DND-41 (cell line): ENCODE data around the gene DNAH7.
A peak's percentile ranks its signal among the peaks of the same experiment; 100 is the strongest.

Experiments used
- ATAC-seq: fragments of 200-7000 bp; cut with Tn5 transposase; 3 replicates; pipeline ENCODE4 v1.9.1; 2021; ENCODE audit warnings: low read depth; ENCODE audit not compliant: insufficient read depth
- DNase-seq: peaks from one replicate; pipeline ENCODE4 v3.0.0-alpha.2; 2020
- H2AFZ ChIP-seq: 2 replicates; pipeline ENCODE4 v1.6.0; 2012; ENCODE audit warnings: low read depth, low read length
- H3K27ac ChIP-seq: 2 replicates; pipeline ENCODE4 v1.5.1; 2012; ENCODE audit warnings: low read length, inconsistent platforms
- H3K27me3 ChIP-seq: fragments of 200-600 bp; sonication (generic); 2 replicates; pipeline ENCODE4 v1.6.0; 2012; ENCODE audit warnings: low read length, mild to moderate bottlenecking, inconsistent platforms; ENCODE audit not compliant: insufficient read depth, poor library complexity
- H3K36me3 ChIP-seq: 2 replicates; pipeline ENCODE4 v1.5.1; 2012; ENCODE audit warnings: low read length, inconsistent platforms; ENCODE audit not compliant: insufficient read depth
- H3K4me1 ChIP-seq: 2 replicates; pipeline ENCODE4 v1.5.1; 2012; ENCODE audit warnings: mild to moderate bottlenecking, low read length; ENCODE audit not compliant: insufficient read depth
- H3K4me2 ChIP-seq: 2 replicates; pipeline ENCODE4 v1.6.0; 2012; ENCODE audit warnings: mild to moderate bottlenecking, moderate library complexity, low read length, inconsistent platforms; ENCODE audit not compliant: insufficient read depth
- H3K4me3 ChIP-seq, 2 experiments: fragments of 200-600 bp in 1 of 2; shearing (Covaris generic) in 1 of 2; 2 replicates each; pipeline ENCODE4 v1.5.1; 2012 to 2016; ENCODE audit warnings: inconsistent platforms in 2 of 2, low read length in 2 of 2, mild to moderate bottlenecking in 2 of 2, low read depth in 1 of 2, moderate library complexity in 1 of 2
- H3K79me2 ChIP-seq: 2 replicates; pipeline ENCODE4 v1.6.0; 2012; ENCODE audit warnings: low read length, inconsistent platforms; ENCODE audit not compliant: insufficient read depth
- H3K9ac ChIP-seq: 2 replicates; pipeline ENCODE4 v1.6.0; 2012; ENCODE audit warnings: low read depth, mild to moderate bottlenecking, inconsistent platforms, low read length, moderate library complexity
- H3K9me3 ChIP-seq: 2 replicates; pipeline ENCODE4 v1.5.1; 2012; ENCODE audit warnings: low read length, moderate library complexity, mild to moderate bottlenecking, inconsistent platforms; ENCODE audit not compliant: insufficient read depth, severe bottlenecking
- H4K20me1 ChIP-seq: 2 replicates; pipeline ENCODE4 v1.6.0; 2012; ENCODE audit warnings: low read length; ENCODE audit not compliant: insufficient read depth
- CTCF ChIP-seq: IDR thresholded peaks from 2 replicates; pipeline ENCODE4 v1.5.1; 2012; ENCODE audit warnings: borderline replicate concordance, low read length, moderate library complexity, mild to moderate bottlenecking; ENCODE audit not compliant: poor library complexity, severe bottlenecking; ENCODE audit errors: extremely low read depth
- EZH2 ChIP-seq: IDR thresholded peaks from 3 replicates; pipeline ENCODE4 v1.6.1; 2012; ENCODE audit warnings: borderline replicate concordance, low read depth, mild to moderate bottlenecking, moderate library complexity, low read length, inconsistent platforms; ENCODE audit not compliant: severe bottlenecking

DNAH7 gene

GRCh38 chr2:195937176-195937575 lies 131.5 kb downstream of the DNAH7 start:
- Histone ChIP-seq H3K4me1 (0 out of 2 replicates have a peak, but pooled peaks cover 2% of the 10 kb centered on the region), H3K36me3 (no peaks in the 10 kb centered on the region), H3K4me3 (no peak overlapping the region), H2AFZ (no peak overlapping the region), H4K20me1 (no peaks in the 10 kb centered on the region), H3K27ac (no peak overlapping the region), H3K79me2 (no peaks in the 10 kb centered on the region), H3K9me3 (peaks cover 2% of the 10 kb centered on the region), H3K4me2 (no peak overlapping the region), H3K9ac (no peak overlapping the region), H3K27me3 (no peaks in the 10 kb centered on the region)
- DNase-seq (no peak), ATAC-seq (no peak)
- TF ChIP-seq CTCF (no peak), EZH2 (no peak)

- no peak for TF ChIP-seq EZH2
- TF ChIP-seq CTCF = no peak
- H3K9ac ChIP-seq = no peak overlapping the region
- no peak overlapping the region for H3K4me2 ChIP-seq
- H3K4me1 ChIP-seq = 0 out of 2 replicates have a peak, but pooled peaks cover 2% of the 10 kb centered on the region
- no peaks in the 10 kb centered on the region for H3K79me2 ChIP-seq
- H3K9me3 ChIP-seq = no peaks in the 10 kb centered on the region
- no peaks in the 10 kb centered on the region for H3K27me3 ChIP-seq
- no peak for DNase-seq
- no peak overlapping the region for H3K27ac ChIP-seq
- H2AFZ ChIP-seq = no peak overlapping the region
- H4K20me1 ChIP-seq = no peaks in the 10 kb centered on the region
- H3K4me3 ChIP-seq = no peak overlapping the region
- ATAC-seq = no peak
- no peaks in the 10 kb centered on the region for H3K36me3 ChIP-seq
Observed at GRCh38 chr2:195934484-195934883, 134.2 kb downstream of the DNAH7 start.

- Histone ChIP-seq H4K20me1 (no peaks in the 10 kb centered on the region), H3K27me3 (no peaks in the 10 kb centered on the region), H3K27ac (no peak overlapping the region), H3K9ac (no peak overlapping the region), H3K9me3 (no peaks in the 10 kb centered on the region), H3K79me2 (no peaks in the 10 kb centered on the region), H3K36me3 (no peaks in the 10 kb centered on the region), H3K4me1 (no peaks in the 10 kb centered on the region), H3K4me3 (no peak overlapping the region), H2AFZ (no peak overlapping the region), H3K4me2 (no peak overlapping the region)
- TF ChIP-seq CTCF (no peak), EZH2 (no peak)
- DNase-seq = no peak
- no peak for ATAC-seq
Observed at GRCh38 chr2:195929531-195929930, 139.1 kb downstream of the DNAH7 start.

GRCh38 chr2:195925120-195925519 lies 143.5 kb downstream of the DNAH7 start:
- Histone ChIP-seq H3K79me2 (no peaks in the 10 kb centered on the region), H2AFZ (peak overlapping the region; percentile 19; the same call in 1 of the 2 replicates), H3K4me1 (no peaks in the 10 kb centered on the region), H3K9me3 (no peaks in the 10 kb centered on the region), H3K36me3 (no peaks in the 10 kb centered on the region), H3K4me3 (no peak overlapping the region), H3K4me2 (no peak overlapping the region), H3K9ac (no peak overlapping the region), H3K27me3 (no peaks in the 10 kb centered on the region), H4K20me1 (no peaks in the 10 kb centered on the region), H3K27ac (no peak overlapping the region)
- TF ChIP-seq CTCF = no peak
- no peak for TF ChIP-seq EZH2
- DNase-seq = no peak
- ATAC-seq = no peak
